NCI-H82 treated with DMSO at 0.1 percent for 48 hours (cell line): ENCODE results near the gene CAMK2G.

ENCODE experiments used
- DNase-seq: peaks from one replicate; lab custom pipeline; 2025; ENCODE audit not compliant: unreplicated experiment; lab: John Stamatoyannopoulos, UW

The CAMK2G gene

DNA sequence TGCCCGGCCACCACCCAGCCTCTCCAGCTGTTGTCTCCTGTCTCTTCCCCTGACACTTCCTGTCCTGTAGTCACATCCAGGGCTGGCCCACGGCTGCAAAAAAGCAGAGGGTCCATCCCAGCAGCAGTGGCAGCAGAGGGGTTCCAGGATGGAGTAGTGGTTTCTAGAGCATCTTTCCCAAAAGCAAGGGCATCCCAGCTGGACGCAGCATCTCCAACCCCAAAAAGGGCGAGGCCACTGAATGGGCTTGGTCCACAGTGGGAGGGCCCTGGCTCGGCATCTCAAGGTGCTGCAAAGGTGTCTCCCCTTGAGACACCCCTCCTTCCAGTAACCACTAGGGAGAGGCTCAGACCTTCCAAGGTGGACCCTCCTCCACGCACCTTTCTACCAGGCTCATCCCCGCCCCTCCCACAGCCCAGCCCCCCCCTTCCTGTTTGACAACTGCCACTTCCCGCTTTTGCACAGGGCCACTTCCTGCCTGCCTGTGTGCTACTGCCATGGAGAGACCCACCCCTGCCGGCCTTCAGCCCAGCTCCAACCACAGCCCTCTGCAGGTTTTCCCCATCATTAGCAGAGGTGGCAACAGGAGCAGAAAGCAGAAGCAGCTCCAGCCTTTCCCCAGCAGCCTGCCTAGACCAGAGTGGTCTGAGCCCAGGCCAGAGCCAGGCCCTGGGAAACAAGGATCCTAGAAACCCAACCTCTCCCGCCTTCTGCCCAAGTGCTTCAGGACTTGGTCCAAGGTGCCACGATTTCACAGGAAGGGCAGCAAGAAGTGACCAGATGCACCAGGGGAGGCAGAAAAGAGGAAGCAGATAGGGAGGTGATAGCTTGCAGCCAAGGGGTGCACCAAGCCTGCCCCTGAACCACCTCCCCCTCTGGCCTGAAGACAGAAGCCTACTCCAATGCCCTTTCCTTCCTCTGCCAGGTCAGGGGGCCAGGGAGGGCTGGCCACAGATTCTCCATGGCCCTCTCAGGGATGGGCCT, 8.6 kb downstream of the CAMK2G start:
- no peak for DNase-seq

DNA sequence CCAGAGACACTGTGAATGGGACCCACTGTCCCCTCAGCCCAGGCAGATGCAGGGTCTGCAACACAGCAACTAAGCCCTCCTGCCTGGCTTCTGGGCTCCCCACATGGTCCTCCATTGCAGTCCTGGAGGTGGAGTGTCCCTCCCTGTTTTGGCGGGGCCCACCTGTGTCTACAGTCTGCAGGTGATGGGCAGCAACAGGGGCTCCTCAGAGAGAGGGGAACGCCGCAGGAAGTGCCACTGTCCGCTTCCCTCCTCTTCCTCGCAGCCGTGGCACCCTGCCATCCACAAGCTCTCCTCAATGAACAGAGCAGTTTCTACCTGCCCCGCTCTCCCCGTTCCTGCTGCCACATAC, 9.3 kb downstream of the CAMK2G start:
- DNase-seq, result no peak

DNA sequence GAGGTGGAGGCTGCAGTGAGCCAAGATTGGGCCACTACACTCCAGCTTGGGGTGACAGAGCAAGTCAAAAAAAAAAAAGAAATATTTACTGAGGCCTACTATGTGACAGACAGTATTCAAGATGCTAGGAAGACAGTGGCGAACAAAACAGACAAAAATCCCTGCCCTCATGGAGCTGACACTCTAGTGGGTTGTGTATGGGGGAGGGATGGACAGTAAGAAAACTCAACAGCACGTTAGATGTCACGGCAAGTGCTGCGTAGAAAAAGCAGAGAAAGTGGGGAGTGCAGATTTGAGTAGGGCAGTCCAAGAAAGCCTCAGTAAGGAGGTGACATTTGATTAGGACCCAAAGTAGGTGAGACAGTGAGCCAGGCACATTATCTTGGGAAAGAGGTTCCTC, 10.1 kb downstream of the CAMK2G start:
- no peak for DNase-seq

GRCh38 chr10:73863039-73863817, 11.1 kb downstream of the CAMK2G start:
- DNase-seq, result peak; percentile 68

- no peak for DNase-seq
Observed at GRCh38 chr10:73862011-73862410, 12.3 kb downstream of the CAMK2G start.

DNA sequence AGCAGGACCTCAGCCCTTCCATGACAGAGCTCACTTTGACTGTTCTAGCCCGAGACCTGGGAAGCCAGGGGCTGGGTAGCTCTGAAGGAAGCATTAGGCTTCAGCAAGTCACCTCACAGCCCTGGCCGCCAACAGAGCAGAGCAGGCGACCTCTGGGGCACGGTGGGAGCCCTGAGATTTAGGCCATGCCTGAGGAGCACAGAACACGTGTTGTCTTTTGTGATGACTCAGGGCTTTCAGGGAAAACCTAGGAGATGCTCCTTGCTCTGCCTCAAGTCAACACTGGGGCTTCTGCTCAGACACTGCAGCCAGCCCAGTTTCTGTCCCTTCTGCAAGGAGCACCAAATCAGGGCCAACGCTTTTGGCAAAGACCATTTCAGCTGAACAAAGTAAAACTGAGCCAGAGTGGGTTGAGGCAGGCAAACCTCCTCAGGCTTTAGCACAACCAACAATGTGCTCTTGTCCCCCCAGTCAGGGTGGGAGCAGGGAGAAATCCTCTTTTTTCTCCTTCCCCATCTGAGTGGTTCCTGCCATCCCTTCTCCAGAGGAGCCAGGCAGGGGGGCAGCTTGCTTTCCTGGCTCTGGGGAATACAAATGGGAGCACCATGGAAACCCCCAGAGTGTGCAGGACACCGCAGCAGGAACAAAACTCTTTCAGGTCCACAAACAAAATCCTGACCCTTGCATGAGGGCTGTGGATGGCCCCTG, 14.4 kb downstream of the CAMK2G start:
- DNase-seq, result no peak

DNA sequence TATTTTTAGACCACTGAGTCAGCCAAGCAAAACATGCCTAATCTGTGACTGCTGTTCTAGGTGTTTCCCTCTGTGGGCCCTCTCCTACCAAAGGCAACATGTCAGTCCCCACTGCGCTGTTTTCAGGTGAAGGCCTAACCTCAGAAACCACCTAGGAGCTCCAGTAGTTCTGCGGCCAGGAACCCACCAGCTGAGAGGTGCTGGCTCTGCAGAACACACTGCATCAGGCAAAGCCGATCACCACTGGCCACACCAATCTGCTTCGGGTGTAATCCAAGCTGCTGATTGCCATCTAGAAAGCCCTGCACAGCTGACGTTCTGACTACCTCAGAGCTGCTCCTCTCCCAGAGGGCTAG, 14.9 kb downstream of the CAMK2G start:
- no peak for DNase-seq

GRCh38 chr10:73858750-73859427, 15.5 kb downstream of the CAMK2G start:
- no peak for DNase-seq

DNA sequence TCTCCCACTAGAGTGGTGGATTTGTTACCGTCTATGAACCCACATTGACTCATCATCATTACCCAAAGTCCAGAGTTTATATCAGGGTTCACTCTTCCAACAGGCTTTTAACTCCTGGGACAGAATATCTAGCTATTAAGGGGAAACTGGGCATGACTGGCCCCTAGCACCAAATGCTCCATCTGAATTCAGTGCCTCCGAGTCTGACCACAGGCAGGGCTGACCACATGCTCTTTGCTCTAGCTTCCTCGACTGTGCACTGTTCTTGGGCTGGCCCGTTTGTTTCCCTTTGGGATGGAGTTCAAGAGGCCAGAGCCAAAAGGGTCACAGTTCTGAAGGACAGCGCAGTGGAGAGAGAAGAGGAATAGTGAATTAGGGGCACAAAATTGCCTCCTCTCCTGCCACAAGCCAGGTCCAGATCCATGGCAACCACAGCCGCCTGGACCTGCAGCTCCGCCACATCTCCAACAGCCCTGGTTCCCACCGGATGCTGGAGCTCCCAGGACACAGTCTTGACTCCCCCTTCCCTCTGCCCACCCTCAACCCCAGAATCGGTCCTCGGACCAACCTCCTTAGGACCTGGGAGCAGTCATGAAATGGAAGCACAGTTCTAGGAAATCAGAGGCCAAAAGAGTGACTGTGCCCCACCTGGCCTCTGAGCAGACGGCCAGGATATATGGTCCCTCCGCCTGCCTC, 16.2 kb downstream of the CAMK2G start:
- no peak for DNase-seq

GRCh38 chr10:73857446-73857845, 16.9 kb downstream of the CAMK2G start:
- no peak for DNase-seq

GRCh38 chr10:73856261-73856660, 18.1 kb downstream of the CAMK2G start:
- DNase-seq, result no peak

GRCh38 chr10:73855413-73855812, 18.9 kb downstream of the CAMK2G start:
- DNase-seq, result no peak

DNA sequence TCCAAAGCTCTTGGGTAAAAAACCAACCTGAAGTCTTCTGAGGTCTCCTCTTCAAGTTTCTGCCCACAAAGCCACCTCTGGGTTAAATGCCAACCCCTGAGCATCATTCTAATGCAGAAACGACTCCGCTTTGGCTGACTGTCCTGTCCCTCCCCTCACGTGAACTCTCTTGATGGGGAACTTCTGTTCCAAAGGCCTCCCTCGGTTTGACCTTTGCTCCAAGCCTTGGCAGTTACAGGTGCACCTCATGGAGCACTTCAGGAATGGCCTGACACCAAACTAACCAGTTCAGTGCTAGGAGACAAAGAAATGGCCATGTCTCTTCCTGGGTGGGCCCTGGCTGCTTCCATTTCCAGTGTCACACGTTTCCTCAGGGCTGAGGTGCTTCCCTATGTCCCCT, 20.0 kb downstream of the CAMK2G start:
- no peak for DNase-seq

- no peak for DNase-seq
Observed at GRCh38 chr10:73853196-73853595, 21.2 kb downstream of the CAMK2G start.

- DNase-seq, result no peak
Observed at GRCh38 chr10:73850863-73851461, 23.4 kb downstream of the CAMK2G start.

GRCh38 chr10:73850211-73850610, 24.1 kb downstream of the CAMK2G start:
- no peak for DNase-seq

GRCh38 chr10:73848821-73849489, 25.4 kb downstream of the CAMK2G start:
- peak; percentile 43 for DNase-seq

GRCh38 chr10:73847031-73847430, 27.3 kb downstream of the CAMK2G start:
- no peak for DNase-seq

DNA sequence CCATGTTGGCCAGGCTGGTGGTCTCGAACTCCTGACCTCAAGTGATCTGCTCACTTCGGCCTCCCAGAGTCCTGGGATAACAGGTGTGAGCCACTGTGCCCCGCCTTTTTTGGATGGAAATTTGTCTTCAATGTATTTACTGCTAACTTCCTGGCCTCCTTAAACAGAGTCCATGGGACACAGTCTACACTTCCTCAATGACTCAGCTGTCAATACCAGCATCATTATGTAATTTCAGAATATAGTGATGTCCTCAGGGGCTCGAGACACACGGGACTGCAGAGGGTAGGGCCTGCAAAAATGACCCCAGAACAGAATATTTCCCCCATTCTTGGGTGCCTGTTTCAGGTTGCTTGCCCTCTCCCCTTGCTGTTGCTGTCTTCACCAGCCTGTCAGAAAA, 31.1 kb downstream of the CAMK2G start:
- DNase-seq, result no peak
